NCI-H748 treated with DMSO at 0.1 percent for 48 hours (cell line): ENCODE results near the gene HAPLN2.
"Not testable (repeated sequence)": the region's sequence is repeated elsewhere in the genome, so short reads cannot be mapped to it uniquely, and the experiment has no call there.

ENCODE experiments used
- DNase-seq: peaks from one replicate; lab custom pipeline; 2025; lab: John Stamatoyannopoulos, UW

HAPLN2 gene

GRCh38 chr1:156618853-156619581 is at the start of gene HAPLN2:
TSS of gene HAPLN2 (plus strand) at chr1:156619415. CDS start at chr1:156623491, 4,076 bp downstream.
- no peak for DNase-seq

GRCh38 chr1:156571261-156571852 is 47.9 kb upstream of the HAPLN2 start:
- no peak for DNase-seq

- peak; percentile 72 for DNase-seq
Observed at GRCh38 chr1:156571919-156572662, 47.1 kb upstream of the HAPLN2 start, which contains the start of gene IQGAP3. TSS of gene IQGAP3 (minus strand) at chr1:156572565. CDS start at chr1:156572529, 36 bp downstream.

- no peak for DNase-seq
Observed at GRCh38 chr1:156572663-156573018, 46.6 kb upstream of the HAPLN2 start.

- DNase-seq, result no peak
Observed at GRCh38 chr1:156574039-156574633, 45.1 kb upstream of the HAPLN2 start.

GRCh38 chr1:156577550-156577949 is 41.7 kb upstream of the HAPLN2 start:
- DNase-seq, result peak; percentile 10

DNA sequence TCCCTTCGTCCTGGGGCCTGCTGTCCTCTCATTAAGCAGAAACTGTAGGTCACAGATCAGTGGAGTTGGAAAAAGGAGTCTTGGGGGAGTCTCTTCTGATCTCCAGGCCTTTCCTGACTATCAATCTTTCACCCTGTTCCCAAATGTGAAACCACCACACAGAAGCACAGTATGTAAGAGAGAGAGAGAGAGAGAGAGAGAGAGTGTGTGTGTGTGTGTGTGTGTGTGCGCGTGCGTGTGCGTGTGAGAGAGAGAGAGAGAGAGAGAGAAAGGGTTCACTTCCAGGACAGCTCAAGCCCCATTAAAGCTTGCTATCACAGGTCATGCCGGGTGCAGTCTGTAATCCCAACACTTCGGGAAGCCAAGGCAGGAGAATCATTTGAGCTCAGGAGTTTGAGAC is 41.2 kb upstream of the HAPLN2 start:
- no peak for DNase-seq

DNA sequence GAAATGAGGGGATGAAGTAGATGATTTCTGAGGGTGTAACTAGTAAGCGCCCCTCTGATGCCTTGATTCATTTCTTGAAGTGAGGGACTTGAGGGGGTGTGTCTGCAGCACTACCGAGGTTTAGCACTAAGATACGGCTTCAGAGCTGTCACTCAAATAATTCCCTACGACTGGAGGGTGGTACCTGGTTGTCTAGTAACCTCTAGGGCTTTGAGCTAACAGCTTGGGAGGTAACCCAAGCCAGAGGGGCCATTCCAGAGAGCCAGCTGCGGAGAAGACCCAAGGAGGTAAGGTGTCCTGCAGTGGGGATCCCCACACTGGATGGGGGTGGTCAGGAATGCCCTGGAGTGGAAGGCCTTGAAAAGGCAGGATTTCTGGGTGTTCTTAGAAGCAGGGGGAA is 39.7 kb upstream of the HAPLN2 start, which contains the start of gene TTC24:
Gene TTC24, plus strand, starts transcription at position 252 of the 400 bp plus-strand sequence. CDS start 1,642 bp downstream, outside the sequence.
- no peak for DNase-seq

DNA sequence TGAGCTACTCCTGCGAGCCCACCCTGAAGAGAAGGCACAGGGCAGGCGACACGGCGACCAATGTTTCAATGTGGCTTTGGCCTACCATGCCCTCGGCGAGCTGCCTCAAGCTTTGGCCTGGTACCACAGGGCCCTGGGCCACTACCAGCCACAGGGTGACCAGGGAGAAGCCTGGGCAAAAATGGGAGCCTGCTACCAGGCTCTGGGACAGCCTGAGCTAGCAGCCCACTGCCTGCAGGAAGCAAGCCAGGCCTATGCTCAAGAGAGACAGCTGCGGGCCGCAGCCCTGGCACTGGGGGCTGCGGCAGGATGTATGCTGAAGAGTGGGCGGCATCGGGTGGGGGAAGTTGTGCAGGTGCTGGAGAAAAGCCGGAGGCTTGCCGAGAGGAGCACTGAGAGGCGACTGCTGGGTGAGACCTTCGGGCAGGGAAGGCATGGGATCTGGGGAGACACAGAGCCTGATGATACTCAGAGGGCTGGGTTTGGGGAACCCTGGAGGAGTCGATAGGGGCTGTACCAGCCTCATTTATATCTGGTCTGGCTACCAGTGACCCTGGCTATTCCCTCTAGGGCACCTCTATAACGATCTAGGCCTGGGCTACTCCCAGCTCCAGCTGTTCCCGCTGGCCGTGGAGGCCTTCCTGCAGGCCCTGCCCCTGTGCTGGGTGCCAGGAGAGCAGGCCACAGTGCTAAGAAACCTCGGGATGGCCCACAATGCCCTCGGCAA is 37.4 kb upstream of the HAPLN2 start:
- DNase-seq, result no peak

GRCh38 chr1:156582388-156583017 is 36.7 kb upstream of the HAPLN2 start:
- no peak for DNase-seq

DNA sequence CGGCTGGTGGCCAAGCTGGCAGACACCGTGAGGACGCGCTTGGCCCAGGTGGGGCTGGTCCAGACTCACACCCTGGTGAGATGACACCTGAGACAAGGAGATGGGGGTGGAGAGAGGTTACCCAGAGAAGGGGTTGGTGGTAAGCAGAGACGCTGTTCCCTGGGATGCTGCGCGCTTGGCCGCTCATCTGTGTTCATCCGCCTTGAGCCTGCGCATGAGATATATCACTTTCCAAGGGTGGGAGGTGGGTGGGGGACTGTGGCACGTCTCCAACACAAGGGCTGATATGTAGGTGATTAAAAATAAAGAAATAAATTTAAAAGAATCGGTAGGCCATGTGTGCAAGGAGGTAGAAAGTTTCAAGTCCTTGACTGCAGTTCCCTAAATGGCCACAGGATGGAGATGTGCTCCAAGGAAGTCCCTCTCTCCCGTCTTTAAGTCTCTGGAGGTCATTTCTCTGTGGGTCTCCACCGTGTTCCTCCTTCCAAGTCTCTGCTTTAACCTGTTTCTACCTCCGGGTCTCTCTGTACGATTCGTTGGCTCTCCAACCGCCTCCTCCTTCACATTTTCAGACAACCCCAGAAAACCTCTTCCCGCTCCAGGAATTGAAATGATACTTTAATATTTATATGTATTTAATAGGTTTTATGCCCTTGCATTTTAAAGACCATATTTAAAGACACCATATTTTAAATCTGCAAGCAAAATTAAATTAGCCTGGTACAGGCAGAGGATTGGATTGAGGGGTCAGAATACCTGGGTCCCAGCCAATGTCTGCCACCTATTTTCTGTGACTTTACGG is 35.2 kb upstream of the HAPLN2 start:
- peak; percentile 36 for DNase-seq

DNA sequence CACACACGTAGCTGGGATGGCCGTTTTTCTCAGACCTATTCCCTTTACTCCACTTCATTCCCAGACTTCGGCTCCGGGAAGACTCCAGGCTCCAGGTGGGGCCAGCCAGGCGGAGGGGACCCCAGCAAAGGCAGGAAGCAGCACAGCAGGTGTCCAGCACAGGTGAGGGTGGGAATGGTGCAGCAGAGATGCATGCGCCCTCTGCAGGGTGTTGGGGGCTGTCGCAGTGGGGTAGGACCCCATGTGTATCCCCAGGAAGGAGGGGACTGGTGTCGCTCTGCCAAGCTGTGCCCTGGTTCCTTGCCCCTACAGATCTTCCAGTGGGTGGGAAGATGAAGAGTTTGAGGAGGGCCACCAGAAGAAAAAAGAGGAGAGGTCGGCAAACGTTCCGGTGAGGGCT is 34.4 kb upstream of the HAPLN2 start:
- DNase-seq, result peak; percentile 6

- DNase-seq, result no peak
Observed at GRCh38 chr1:156586323-156586722, 32.9 kb upstream of the HAPLN2 start.

DNA sequence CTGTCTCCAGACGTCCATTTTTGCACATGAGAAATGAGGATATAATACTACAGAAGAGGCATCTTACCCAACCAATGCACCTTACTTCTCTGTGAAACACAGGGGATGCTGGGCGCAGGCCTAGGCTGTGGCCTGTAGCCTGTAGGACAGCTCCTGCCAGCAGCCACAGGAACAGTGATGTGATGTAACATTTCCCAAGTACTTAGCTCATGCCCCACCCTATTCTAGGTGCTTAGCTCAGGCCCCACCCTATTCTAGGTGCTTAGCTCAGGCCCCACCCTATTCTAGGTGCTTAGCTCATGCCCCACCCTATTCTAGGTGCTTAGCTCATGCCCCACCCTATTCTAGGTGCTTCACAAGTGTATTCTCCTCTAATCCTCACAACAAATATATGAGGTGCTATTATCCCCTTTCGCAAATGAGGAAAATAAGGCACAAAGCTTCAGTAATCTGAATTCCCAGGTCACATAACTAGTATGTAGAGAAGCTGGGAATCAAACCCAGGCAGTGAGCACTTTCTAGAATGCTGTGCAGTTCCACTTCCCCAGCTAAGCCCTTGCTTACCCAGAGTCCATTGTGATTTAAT is 32.2 kb upstream of the HAPLN2 start:
- DNase-seq, result no peak

DNA sequence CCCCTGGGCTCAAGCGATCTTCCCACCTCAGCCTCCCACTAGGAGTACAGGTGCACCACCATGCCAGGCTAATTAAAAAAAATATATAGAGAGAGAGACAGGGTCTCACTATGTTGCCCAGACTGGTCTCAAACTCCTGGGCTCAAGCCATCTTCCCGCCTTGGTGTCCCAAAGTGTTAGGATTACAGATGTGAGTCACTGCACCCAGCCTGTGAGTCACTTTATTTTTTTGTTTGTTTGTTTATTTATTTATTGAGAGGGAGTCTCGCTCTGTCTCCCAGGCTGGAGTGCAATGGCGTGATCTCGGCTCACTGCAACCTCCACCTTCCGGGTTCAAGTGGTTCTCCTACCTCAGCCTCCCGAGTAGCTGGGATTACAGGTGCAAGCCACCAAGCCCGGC is 31.3 kb upstream of the HAPLN2 start:
- not testable (repeated sequence) for DNase-seq

- no peak for DNase-seq
Observed at GRCh38 chr1:156589546-156589945, 29.7 kb upstream of the HAPLN2 start.

- DNase-seq, result no peak
Observed at GRCh38 chr1:156590326-156591180, 28.7 kb upstream of the HAPLN2 start.

GRCh38 chr1:156591181-156591431 is 28.1 kb upstream of the HAPLN2 start:
- DNase-seq, result no peak

- peak; percentile 58 for DNase-seq
Observed at GRCh38 chr1:156591432-156592157, 27.6 kb upstream of the HAPLN2 start, which contains the start of gene NAXE. TSS of gene NAXE (plus strand) at chr1:156591776. CDS start at chr1:156591805, 29 bp downstream.
